ENCODE data around the gene MUTYH.
"Not testable (repeated sequence)": the region's sequence is repeated elsewhere in the genome, so short reads cannot be mapped to it uniquely, and the experiment has no call there.

Gene MUTYH

GRCh38 chr1:45317166-45317565 is 23.1 kb downstream of the MUTYH start:
- DNase-seq = no peak

GRCh38 chr1:45314266-45314665 is 26.0 kb downstream of the MUTYH start:
- no peak for DNase-seq

- DNase-seq = no peak
These were observed 33.3 kb downstream of the MUTYH start for GRCh38 chr1:45306905-45307304.

GRCh38 chr1:45306319-45306718 is 33.9 kb downstream of the MUTYH start:
- peak; percentile 60 to 70 for DNase-seq

- DNase-seq = peak; percentile 19 to 24
These were observed 35.0 kb downstream of the MUTYH start for GRCh38 chr1:45305231-45305630.

GRCh38 chr1:45304311-45305081 is 35.7 kb downstream of the MUTYH start:
- DNase-seq = peak; percentile 40 to 45

GRCh38 chr1:45303520-45304310 is 36.5 kb downstream of the MUTYH start:
- peak; percentile 98 to 99 for DNase-seq

DNA sequence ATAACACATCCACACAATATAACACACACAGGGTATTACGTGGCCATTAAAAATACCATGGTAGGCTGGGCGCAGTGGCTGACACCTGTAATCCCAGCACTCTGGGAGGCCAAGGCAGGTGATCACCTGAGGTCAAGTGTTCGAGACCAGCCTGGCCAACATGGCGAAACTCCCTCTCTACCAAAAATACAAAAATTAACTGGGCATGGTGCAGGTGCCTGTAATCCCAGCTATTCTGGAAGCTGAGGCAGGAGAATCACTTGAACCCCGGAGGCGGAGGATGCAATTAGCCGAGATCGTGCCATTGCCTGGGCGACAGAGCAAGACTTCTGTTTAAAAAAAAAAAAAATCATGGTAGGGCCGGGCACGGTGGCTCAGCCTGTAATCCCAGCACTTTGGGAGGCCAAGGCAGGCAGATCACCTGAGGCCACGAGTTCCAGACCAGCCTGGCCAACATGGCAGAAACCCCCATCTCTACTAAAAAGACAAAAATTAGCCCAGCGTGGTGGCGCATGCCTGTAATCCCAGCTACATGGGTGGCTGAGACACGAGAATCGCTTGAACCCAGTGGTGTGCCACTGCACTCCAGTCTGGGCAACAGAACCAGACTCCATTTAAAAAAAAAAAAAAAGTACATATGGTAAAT is 37.6 kb downstream of the MUTYH start:
- DNase-seq = peak in 1 of 2 experiments; percentile 21

DNA sequence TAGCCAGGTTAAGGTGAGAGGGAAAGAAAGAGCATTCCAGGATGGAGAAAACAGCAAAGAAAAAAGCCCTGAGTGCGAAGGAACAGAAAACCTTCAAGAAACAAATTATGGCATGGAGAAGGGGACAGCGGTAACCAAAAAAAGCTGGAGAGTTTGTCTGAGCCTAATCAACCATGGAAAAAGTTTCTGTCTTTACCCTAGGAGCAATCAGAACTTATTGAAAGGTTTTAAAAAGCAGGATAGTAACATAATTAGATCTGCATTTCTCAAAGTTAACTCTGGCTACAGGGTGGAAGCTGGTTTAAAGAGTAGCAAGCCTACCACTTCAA is 39.6 kb downstream of the MUTYH start:
- no peak for DNase-seq

DNA sequence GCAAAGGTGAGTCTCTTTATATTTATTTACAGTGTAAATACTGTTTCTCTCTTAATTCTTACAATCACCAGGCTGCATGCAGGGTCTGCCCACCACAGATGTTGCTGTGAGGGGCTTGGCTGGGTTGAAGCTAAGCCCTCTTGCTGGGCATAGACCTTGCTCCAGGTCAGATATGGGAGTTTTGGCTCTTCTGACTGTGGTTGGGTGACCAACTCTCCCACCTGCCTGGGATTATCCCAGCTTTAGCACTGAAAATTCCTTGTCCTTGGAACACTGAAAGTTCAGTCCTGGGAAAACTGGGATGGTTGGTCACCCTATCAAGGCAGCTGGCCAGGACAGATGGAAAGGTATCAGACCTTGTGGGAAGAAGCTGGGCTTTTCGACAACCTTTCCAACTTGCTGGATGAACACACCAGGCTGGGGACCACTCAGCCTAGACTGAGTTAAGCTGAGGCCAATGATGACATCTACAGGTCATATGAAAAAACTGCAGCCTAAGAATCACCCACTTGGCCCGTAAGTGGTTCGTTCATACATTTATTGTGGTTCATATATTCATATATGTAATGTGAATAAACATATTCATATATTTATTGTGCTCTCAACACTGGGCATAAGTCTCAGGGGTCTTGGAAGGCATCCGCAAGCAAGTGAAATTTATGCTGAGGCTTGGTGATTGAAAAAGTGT is 40.1 kb downstream of the MUTYH start:
- DNase-seq = peak; percentile 39 to 46

DNA sequence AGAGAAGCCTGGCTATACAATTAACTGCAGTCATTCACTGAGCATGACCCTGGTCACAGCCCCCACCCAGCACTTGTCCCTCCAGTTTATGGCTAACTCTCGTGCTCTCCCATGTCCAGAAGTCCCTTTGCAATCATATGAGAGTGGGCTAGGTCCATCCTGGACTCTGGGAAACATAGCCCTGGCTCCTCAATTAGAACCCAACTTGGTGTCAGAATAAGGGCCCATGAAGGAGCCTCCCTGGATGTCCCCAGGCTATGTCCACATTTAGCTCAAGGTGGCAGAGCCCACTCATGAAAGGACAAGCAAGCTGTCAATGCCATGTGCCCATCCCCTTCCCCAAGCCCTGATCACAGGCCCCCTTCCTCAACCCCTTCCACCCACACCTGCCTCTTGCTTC is 40.9 kb downstream of the MUTYH start:
- no peak for DNase-seq

DNA sequence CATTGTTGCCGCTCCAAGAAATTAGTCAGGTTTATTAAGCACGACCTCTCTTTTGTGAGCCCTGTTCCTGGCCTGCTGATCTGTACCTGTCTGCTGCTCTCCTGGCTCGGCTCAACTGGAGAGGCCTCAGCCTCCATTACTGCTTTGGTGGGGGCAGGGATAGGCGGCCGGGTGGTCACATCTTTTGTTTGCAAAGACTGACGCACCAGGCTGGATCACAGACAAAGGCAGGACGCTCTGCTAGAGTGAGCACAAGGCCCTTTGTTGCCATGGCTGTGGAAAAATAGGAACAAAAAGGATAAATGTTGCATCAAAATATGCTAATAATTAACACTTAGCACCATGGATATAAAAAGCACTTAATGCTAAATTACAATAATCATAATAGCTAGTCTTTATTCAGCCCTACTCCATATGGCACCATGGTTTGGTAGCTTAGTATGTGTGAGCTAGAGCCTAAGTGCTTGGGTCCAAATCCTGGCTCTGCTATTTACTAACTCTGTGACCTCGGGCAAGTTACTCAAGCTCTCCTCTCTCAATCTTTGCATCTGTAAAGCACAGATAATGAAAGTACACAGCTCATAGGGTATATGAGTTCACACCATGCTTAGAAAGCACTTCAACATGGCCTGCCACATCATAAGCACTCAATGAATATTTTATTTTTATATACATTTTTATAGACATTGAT is 42.4 kb downstream of the MUTYH start:
- DNase-seq = no peak

DNA sequence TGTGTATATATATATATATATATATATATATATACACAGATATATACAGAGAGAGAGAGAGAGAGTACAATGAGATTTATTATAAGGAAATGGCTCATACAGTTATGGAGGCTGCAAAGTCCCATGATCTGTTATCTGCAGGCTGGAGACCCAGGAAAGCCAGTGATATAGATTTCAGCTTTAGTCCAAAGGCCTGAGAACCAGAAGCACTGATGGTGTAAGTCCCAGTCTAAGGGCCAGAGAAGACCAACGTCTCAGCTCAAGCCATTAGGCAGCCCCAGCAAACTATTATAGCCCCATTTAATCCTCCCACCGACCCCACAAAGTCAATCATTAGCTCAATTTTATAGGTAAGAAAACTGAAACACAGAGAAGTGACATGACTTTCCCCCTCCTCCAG is 48.5 kb downstream of the MUTYH start:
- DNase-seq = no peak

GRCh38 chr1:45291002-45291401 is 49.2 kb downstream of the MUTYH start:
- not testable (repeated sequence) for DNase-seq

- not testable (repeated sequence) for DNase-seq
These were observed 53.7 kb downstream of the MUTYH start for GRCh38 chr1:45286521-45286920.

- not testable (repeated sequence) for DNase-seq
These were observed 55.4 kb downstream of the MUTYH start for GRCh38 chr1:45284858-45285257.

DNA sequence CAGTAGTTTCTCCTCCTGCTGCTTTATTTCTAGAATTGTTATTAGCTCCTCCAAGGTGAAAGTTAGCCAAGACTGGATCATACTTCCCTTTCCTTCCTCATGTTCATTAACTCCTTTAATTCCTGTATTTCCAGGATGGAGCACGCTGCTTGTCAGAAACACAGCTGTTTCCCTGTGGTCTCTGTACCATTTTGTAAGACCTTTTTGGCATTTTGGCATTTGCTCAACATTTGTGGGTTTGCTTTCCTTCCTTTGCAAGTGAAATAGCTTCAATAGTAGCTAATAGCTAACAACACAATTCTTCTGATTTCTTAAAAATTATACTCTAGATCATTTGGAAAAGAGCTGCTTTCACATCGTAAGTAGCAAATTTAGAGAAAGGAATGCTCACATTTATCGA is 57.9 kb downstream of the MUTYH start:
- no peak for DNase-seq

All from activated T-cell treated with anti-CD3 and anti-CD28 coated beads, Interleukin-2, amount 50 U/mL, for 48 hours (primary cell).